ENCODE results near the gene CACNA1A.

DNA sequence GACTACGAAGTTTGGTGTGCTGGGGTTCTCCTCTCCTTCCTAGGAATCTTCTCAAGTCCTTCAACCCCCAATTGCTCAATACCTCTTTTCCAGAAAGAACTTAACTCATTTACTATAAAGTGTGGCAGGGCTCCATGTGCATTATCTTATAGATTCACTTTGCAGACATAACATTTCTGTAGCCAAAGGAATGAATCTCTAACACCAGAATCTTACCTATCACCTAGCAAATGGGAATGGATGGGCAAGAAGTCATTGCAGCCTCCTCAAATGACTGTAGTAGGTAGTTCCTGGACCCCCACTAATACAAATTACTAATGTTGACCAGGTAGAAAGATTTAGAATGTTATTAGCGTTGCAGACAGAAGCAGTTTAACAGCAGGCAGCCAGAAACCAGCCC lies 5.7 kb upstream of the CACNA1A start:
- no peak for TF ChIP-seq POLR2A (IDR thresholded peaks at IDR 0.05)
- TF ChIP-seq, protein P1, sequence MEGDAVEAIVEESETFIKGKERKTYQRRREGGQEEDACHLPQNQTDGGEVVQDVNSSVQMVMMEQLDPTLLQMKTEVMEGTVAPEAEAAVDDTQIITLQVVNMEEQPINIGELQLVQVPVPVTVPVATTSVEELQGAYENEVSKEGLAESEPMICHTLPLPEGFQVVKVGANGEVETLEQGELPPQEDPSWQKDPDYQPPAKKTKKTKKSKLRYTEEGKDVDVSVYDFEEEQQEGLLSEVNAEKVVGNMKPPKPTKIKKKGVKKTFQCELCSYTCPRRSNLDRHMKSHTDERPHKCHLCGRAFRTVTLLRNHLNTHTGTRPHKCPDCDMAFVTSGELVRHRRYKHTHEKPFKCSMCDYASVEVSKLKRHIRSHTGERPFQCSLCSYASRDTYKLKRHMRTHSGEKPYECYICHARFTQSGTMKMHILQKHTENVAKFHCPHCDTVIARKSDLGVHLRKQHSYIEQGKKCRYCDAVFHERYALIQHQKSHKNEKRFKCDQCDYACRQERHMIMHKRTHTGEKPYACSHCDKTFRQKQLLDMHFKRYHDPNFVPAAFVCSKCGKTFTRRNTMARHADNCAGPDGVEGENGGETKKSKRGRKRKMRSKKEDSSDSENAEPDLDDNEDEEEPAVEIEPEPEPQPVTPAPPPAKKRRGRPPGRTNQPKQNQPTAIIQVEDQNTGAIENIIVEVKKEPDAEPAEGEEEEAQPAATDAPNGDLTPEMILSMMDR (IDR thresholded peaks at IDR 0.05), result no peak
